Adrenal gland (tissue), 5 donors: ENCODE measurements around the gene TIMM21.

Source experiments
- POLR2A ChIP-seq, 2 donors: fragments of 450-650 bp; IDR thresholded peaks; one replicate each; pipeline ENCODE4 v1.6.1; 2017; ENCODE audit warnings: antibody characterized with exemption in 2 of 2, mild to moderate bottlenecking in 2 of 2, moderate library complexity in 1 of 2
- TF ChIP-seq, protein P1 (sequence below), 6 experiments: fragments of 450-650 bp in 4 of 6; fragments of 200-600 bp in 2 of 6; sonication (generic) in 1 of 6; IDR thresholded peaks; 1 replicate in 5 of 6; 2 replicates in 1 of 6; pipeline versions ENCODE4 v1.5.1 to v1.8.0; 2016 to 2021; ENCODE audit warnings: antibody characterized with exemption in 6 of 6, mild to moderate bottlenecking in 2 of 6, moderate library complexity in 1 of 6
- donor health status: DM: no; HTN: no; CAD: no.

DNA sequence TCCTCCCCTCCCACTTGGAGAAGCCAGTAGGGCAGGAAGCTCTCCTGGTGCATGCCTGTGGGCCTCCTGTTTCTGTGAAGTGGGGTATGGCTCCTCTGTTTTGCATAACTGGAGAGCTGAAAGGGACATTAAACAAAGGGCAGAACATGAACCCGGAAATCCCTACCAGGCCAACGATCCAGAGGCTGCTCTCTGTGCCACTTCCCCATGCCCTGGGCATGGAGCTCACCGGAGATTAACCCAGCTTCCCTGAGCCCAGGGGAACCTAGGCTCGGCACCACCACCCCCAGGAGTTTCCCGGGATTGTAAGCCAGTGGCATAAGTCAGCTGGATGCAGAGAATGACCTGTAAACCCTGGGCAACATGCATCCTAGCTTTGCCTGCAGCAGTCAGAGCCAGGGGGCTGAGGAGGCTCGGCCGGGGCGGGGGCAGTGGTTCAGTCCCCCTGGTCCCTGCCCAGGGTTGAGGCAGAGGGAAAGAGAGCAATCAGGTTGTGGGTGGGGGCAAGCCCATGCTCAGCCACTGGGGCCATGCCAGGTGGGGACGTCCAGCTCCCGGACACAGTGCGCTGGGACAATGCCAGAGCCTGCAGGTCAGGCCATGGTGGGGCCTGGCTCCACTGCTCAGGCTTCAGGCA, 49.5 kb downstream of the TIMM21 start:
- TF ChIP-seq, protein P1, sequence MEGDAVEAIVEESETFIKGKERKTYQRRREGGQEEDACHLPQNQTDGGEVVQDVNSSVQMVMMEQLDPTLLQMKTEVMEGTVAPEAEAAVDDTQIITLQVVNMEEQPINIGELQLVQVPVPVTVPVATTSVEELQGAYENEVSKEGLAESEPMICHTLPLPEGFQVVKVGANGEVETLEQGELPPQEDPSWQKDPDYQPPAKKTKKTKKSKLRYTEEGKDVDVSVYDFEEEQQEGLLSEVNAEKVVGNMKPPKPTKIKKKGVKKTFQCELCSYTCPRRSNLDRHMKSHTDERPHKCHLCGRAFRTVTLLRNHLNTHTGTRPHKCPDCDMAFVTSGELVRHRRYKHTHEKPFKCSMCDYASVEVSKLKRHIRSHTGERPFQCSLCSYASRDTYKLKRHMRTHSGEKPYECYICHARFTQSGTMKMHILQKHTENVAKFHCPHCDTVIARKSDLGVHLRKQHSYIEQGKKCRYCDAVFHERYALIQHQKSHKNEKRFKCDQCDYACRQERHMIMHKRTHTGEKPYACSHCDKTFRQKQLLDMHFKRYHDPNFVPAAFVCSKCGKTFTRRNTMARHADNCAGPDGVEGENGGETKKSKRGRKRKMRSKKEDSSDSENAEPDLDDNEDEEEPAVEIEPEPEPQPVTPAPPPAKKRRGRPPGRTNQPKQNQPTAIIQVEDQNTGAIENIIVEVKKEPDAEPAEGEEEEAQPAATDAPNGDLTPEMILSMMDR (IDR thresholded peaks at IDR 0.05) = no peak
- TF ChIP-seq POLR2A (IDR thresholded peaks at IDR 0.05) = no peak
